ENCODE measurements around the gene TLE2. TPM values are rescaled to one million over a fixed set of nuclear protein-coding genes. Genes with fewer than 3 reads are reported as not detected.

Gene TLE2
- total RNA-seq, 1 experiment from 2014 or later: 35.6 TPM

DNA sequence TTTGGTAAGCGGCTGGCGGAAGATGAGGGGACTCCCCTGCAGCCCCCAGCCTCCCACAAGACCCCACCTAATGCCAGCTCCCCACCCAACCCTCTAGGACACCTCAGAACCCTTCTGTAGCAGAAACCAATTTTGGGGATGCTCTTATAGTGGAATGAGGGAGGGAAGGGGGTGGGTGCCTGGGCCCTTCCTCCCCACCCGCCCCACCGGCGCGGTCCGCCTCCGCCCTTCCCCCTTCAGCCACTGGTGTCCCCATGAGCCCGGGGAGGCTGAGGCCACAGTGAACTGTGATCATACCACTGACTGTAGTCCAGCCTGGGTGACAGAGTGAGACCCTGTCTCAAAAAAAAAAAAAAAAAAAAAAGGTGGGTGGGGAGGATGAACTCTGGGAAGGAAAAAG lies 35.5 kb downstream of the TLE2 start:
- Histone ChIP-seq H3K4me2 (ENCODE audit: low read length) (no peak overlapping the region), H4K20me1 (ENCODE audit: insufficient read depth) (no peaks in the 10 kb centered on the region), H3K79me2 (ENCODE audit: insufficient read depth, low read length) (no peaks in the 10 kb centered on the region), H2AFZ (ENCODE audit: low read depth, low read length, poor library complexity, severe bottlenecking) (no peak overlapping the region), H3K9ac (ENCODE audit: low read length) (no peak overlapping the region), H3K9me2 (ENCODE audit: insufficient read depth) (no peaks in the 10 kb centered on the region), H3K4me3 (replicated peaks in 1 of 2; ENCODE audit: low read depth in 1 of 2, low read length in 2 of 2) (no peak overlapping the region), H3K27ac (ENCODE audit: low read depth, low read length) (no peak overlapping the region), H3K9me3 (ENCODE audit: control insufficient read depth in 1 of 2, insufficient read depth in 1 of 2, low read depth in 1 of 2, low read length in 2 of 2) (no peaks in the 10 kb centered on the region), H3K27me3 (ENCODE audit: insufficient read depth, low read length) (no peaks in the 10 kb centered on the region), H3K4me1 (ENCODE audit: control insufficient read depth in 1 of 2, insufficient read depth in 2 of 2, low read length in 2 of 2) (no peaks in the 10 kb centered on the region), H3K36me3 (ENCODE audit: control insufficient read depth in 1 of 2, insufficient read depth in 2 of 2, low read length in 2 of 2) (no peaks in the 10 kb centered on the region)
- TF ChIP-seq SRF (IDR thresholded peaks at IDR 0.05; ENCODE audit: low read depth) (no peak), JUND (IDR thresholded peaks at IDR 0.05) (no peak), RAD21 (IDR thresholded peaks at IDR 0.05; ENCODE audit: low read depth) (no peak), POLR2A (IDR thresholded peaks at IDR 0.05; ENCODE audit: borderline replicate concordance, extremely low read depth, insufficient read depth, insufficient read length) (no peak), POLR2AphosphoS5 (IDR thresholded peaks at IDR 0.05; ENCODE audit: low read depth, low read length) (no peak), EZH2phosphoT487 (IDR thresholded peaks at IDR 0.05; ENCODE audit: borderline replicate concordance) (no peak)
- CTCF ChIA-PET: no interaction called here
- RAD21 ChIA-PET (ENCODE audit: low non-redundant PET in 1 of 2, low total read pairs in 2 of 2, uncharacterized antibody in 2 of 2, unreplicated experiment in 2 of 2): no interaction called here
- BruUV-seq (replicated peaks): no TSS peak
- POLR2A ChIA-PET: no interaction called here
- DNase-seq (ENCODE audit: low read depth, low spot score) (no peak), ATAC-seq (no peak)
- intact Hi-C loops (cut with micrococcal nuclease): no loop called here

DNA sequence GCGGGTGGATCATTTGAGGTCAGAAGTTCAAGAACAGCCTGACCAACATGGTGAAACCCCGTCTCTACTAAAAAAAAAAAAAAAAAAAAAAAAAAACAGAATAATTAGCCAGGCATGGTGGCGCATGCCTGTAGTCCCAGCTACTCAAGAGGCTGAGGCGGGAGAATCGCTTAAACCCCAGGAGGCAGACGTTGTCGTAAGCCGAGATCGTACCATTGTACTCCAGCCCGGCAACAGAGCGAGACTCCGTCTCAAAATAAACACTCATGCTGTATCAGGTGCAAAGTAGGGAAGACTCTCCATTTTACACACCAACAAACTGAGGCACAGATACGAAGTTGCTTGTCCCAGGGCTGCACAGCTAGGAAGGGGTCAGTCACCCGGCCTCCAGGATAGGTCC lies 36.1 kb downstream of the TLE2 start:
- no peaks in the 10 kb centered on the region for H3K4me1 ChIP-seq (ENCODE audit: control insufficient read depth in 1 of 2, insufficient read depth in 2 of 2, low read length in 2 of 2)
- H3K9ac ChIP-seq (ENCODE audit: low read length): no peak overlapping the region
- intact Hi-C loops (cut with micrococcal nuclease): no loop called here
- H3K9me3 ChIP-seq (ENCODE audit: control insufficient read depth in 1 of 2, insufficient read depth in 1 of 2, low read depth in 1 of 2, low read length in 2 of 2): no peaks in the 10 kb centered on the region
- RAD21 ChIA-PET (ENCODE audit: low non-redundant PET in 1 of 2, low total read pairs in 2 of 2, uncharacterized antibody in 2 of 2, unreplicated experiment in 2 of 2): no interaction called here
- H3K79me2 ChIP-seq (ENCODE audit: insufficient read depth, low read length): no peaks in the 10 kb centered on the region
- no peak overlapping the region for H2AFZ ChIP-seq (ENCODE audit: low read depth, low read length, poor library complexity, severe bottlenecking)
- DNase-seq (ENCODE audit: low read depth, low spot score) (no peak), ATAC-seq (no peak)
- no TSS peak for BruUV-seq (replicated peaks)
- no peaks in the 10 kb centered on the region for H3K9me2 ChIP-seq (ENCODE audit: insufficient read depth)
- no peaks in the 10 kb centered on the region for H3K36me3 ChIP-seq (ENCODE audit: control insufficient read depth in 1 of 2, insufficient read depth in 2 of 2, low read length in 2 of 2)
- CTCF ChIA-PET: no interaction called here
- no peak overlapping the region for H3K4me2 ChIP-seq (ENCODE audit: low read length)
- no peak overlapping the region for H3K27ac ChIP-seq (ENCODE audit: low read depth, low read length)
- POLR2A ChIA-PET: no interaction called here
- no peaks in the 10 kb centered on the region for H4K20me1 ChIP-seq (ENCODE audit: insufficient read depth)
- no peak overlapping the region for H3K4me3 ChIP-seq (replicated peaks in 1 of 2; ENCODE audit: low read depth in 1 of 2, low read length in 2 of 2)
- no peaks in the 10 kb centered on the region for H3K27me3 ChIP-seq (ENCODE audit: insufficient read depth, low read length)
- TF ChIP-seq RAD21 (IDR thresholded peaks at IDR 0.05; ENCODE audit: low read depth) (no peak), TCF7L2 (IDR thresholded peaks at IDR 0.05; ENCODE audit: borderline replicate concordance, extremely low read depth, insufficient read depth, insufficient read length) (no peak), EZH2 (IDR thresholded peaks at IDR 0.05) (no peak), CEBPB (IDR thresholded peaks at IDR 0.05; ENCODE audit: low read depth) (no peak), EZH2phosphoT487 (IDR thresholded peaks at IDR 0.05; ENCODE audit: borderline replicate concordance) (no peak), SIN3A (IDR thresholded peaks at IDR 0.05; ENCODE audit: low read depth) (no peak), JUND (IDR thresholded peaks at IDR 0.05) (no peak), POLR2AphosphoS5 (IDR thresholded peaks at IDR 0.05; ENCODE audit: low read depth, low read length) (no peak), SP1 (IDR thresholded peaks at IDR 0.05; ENCODE audit: low read depth) (no peak), CBX3 (IDR thresholded peaks at IDR 0.05; ENCODE audit: low read depth) (no peak), POLR2A (IDR thresholded peaks at IDR 0.05; ENCODE audit: borderline replicate concordance, extremely low read depth, insufficient read depth, insufficient read length) (no peak)
- TF ChIP-seq, protein P1, sequence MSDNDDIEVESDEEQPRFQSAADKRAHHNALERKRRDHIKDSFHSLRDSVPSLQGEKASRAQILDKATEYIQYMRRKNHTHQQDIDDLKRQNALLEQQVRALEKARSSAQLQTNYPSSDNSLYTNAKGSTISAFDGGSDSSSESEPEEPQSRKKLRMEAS (IDR thresholded peaks at IDR 0.05): no peak
- TF ChIP-seq, protein P2, sequence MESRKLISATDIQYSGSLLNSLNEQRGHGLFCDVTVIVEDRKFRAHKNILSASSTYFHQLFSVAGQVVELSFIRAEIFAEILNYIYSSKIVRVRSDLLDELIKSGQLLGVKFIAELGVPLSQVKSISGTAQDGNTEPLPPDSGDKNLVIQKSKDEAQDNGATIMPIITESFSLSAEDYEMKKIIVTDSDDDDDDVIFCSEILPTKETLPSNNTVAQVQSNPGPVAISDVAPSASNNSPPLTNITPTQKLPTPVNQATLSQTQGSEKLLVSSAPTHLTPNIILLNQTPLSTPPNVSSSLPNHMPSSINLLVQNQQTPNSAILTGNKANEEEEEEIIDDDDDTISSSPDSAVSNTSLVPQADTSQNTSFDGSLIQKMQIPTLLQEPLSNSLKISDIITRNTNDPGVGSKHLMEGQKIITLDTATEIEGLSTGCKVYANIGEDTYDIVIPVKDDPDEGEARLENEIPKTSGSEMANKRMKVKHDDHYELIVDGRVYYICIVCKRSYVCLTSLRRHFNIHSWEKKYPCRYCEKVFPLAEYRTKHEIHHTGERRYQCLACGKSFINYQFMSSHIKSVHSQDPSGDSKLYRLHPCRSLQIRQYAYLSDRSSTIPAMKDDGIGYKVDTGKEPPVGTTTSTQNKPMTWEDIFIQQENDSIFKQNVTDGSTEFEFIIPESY (IDR thresholded peaks at IDR 0.05; ENCODE audit: extremely low read depth, insufficient replicate concordance, low read length): no peak
- TF ChIP-seq, protein P3, sequence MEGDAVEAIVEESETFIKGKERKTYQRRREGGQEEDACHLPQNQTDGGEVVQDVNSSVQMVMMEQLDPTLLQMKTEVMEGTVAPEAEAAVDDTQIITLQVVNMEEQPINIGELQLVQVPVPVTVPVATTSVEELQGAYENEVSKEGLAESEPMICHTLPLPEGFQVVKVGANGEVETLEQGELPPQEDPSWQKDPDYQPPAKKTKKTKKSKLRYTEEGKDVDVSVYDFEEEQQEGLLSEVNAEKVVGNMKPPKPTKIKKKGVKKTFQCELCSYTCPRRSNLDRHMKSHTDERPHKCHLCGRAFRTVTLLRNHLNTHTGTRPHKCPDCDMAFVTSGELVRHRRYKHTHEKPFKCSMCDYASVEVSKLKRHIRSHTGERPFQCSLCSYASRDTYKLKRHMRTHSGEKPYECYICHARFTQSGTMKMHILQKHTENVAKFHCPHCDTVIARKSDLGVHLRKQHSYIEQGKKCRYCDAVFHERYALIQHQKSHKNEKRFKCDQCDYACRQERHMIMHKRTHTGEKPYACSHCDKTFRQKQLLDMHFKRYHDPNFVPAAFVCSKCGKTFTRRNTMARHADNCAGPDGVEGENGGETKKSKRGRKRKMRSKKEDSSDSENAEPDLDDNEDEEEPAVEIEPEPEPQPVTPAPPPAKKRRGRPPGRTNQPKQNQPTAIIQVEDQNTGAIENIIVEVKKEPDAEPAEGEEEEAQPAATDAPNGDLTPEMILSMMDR (IDR thresholded peaks at IDR 0.05 in 2 of 3, conservative IDR thresholded peaks at IDR 0.05 in 1 of 3; ENCODE audit: borderline replicate concordance in 1 of 3, insufficient read depth in 1 of 3, low read depth in 2 of 3, low read length in 2 of 3): no peak
- TF ChIP-seq, protein P4, sequence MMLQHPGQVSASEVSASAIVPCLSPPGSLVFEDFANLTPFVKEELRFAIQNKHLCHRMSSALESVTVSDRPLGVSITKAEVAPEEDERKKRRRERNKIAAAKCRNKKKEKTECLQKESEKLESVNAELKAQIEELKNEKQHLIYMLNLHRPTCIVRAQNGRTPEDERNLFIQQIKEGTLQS (IDR thresholded peaks at IDR 0.05): no peak

Measured in HCT116 (cell line).